Thoracic aorta (tissue), 2 donors: Measurements from ENCODE around the gene SNRPD3. TPM values are rescaled to one million over a fixed set of nuclear protein-coding genes. Genes with fewer than 3 reads are reported as not detected.

Source experiments
- ATAC-seq: fragments of 150-250 bp; one replicate; pipeline ENCODE4 v1.8.0; 2017; ENCODE audit warnings: low read depth; ENCODE audit not compliant: insufficient number of reproducible peaks, low FRiP score
- DNase-seq: peaks from one replicate; pipeline ENCODE4 v3.0.0-alpha.2; 2020; ENCODE audit warnings: low spot score
- H3K27ac ChIP-seq, 2 donors: fragments of 200-600 bp; sonication (generic); 1 replicate in 1 of 2; 2 replicates in 1 of 2; pipeline ENCODE4 v1.5.1; 2016; ENCODE audit warnings: mild to moderate bottlenecking in 2 of 2, moderate library complexity in 2 of 2
- H3K27me3 ChIP-seq: fragments of 200-600 bp; sonication (generic); replicated peaks from 2 replicates; pipeline ENCODE4 v1.6.0; 2016; ENCODE audit warnings: mild to moderate bottlenecking; ENCODE audit not compliant: insufficient read depth
- H3K36me3 ChIP-seq: fragments of 200-600 bp; sonication (generic); one replicate; pipeline ENCODE4 v1.5.1; 2016
- H3K4me1 ChIP-seq, 2 donors: fragments of 200-600 bp; sonication (generic); 1 replicate in 1 of 2; 2 replicates in 1 of 2; pipeline versions ENCODE4 v1.5.1 to v1.6.0; 2016; ENCODE audit warnings: low read depth in 2 of 2, mild to moderate bottlenecking in 1 of 2; ENCODE audit not compliant: control insufficient read depth in 1 of 2
- H3K4me3 ChIP-seq: fragments of 200-600 bp; sonication (generic); 2 replicates; pipeline ENCODE4 v1.5.1; 2016; ENCODE audit warnings: mild to moderate bottlenecking
- H3K9me3 ChIP-seq: fragments of 200-600 bp; sonication (generic); 2 replicates; pipeline ENCODE4 v1.5.1; 2016
- CTCF ChIP-seq: fragments of 200-600 bp; sonication (generic); IDR thresholded peaks from one replicate; pipeline ENCODE4 v1.5.1; 2019; ENCODE audit warnings: antibody characterized with exemption
- total RNA-seq, 2 donors: library from RNA; depleted of rRNA; stranded (reverse); fragments of >200 nt; gene quantifications; one replicate each; pipeline versions ENCODE4 v1.1.0 to v1.2.3, GENCODE V29; 2016

The SNRPD3 gene
- total RNA-seq, 2 donors from 2014 or later = 98.0 to 153 TPM

- Histone ChIP-seq H3K27ac (no peak overlapping the region), H3K36me3 (peaks cover 14% of the 10 kb centered on the region), H3K4me1 (peaks cover 10 to 31% of the 10 kb centered on the region in 2 donors), H3K9me3 (no peaks in the 10 kb centered on the region), H3K4me3 (no peak overlapping the region), H3K27me3 (no peaks in the 10 kb centered on the region)
- no peak for DNase-seq
- no peak for TF ChIP-seq CTCF
- no peak for ATAC-seq
These were observed 31.5 kb downstream of the SNRPD3 start for GRCh38 chr22:24587251-24587650.

GRCh38 chr22:24587948-24588347 lies 32.1 kb downstream of the SNRPD3 start:
- no peak for TF ChIP-seq CTCF
- no peaks in the 10 kb centered on the region for H3K9me3 ChIP-seq
- no peak overlapping the region for H3K4me3 ChIP-seq
- no peaks in the 10 kb centered on the region for H3K27me3 ChIP-seq
- H3K36me3 ChIP-seq = peaks cover 14% of the 10 kb centered on the region
- H3K27ac ChIP-seq = no peak overlapping the region
- no peak for DNase-seq
- peaks cover 10 to 31% of the 10 kb centered on the region in 2 donors for H3K4me1 ChIP-seq
- no peak for ATAC-seq

- no peak overlapping the region for H3K4me3 ChIP-seq
- no peaks in the 10 kb centered on the region for H3K27me3 ChIP-seq
- no peak for DNase-seq
- H3K36me3 ChIP-seq = peaks cover 14% of the 10 kb centered on the region
- no peaks in the 10 kb centered on the region for H3K9me3 ChIP-seq
- no peak for ATAC-seq
- H3K27ac ChIP-seq = no peak overlapping the region
- no peak for TF ChIP-seq CTCF
- H3K4me1 ChIP-seq = peaks cover 7 to 29% of the 10 kb centered on the region in 2 donors
These were observed 32.6 kb downstream of the SNRPD3 start for GRCh38 chr22:24588381-24588756.

GRCh38 chr22:24588757-24589481 lies 33.1 kb downstream of the SNRPD3 start:
- Histone ChIP-seq H3K36me3 (peaks cover 14% of the 10 kb centered on the region), H3K9me3 (no peaks in the 10 kb centered on the region), H3K4me3 (no peak overlapping the region), H3K27ac (no peak overlapping the region), H3K4me1 (peaks cover 2 to 29% of the 10 kb centered on the region in 2 donors), H3K27me3 (no peaks in the 10 kb centered on the region)
- no peak for DNase-seq
- TF ChIP-seq CTCF = no peak
- ATAC-seq = no peak

- H3K9me3 ChIP-seq = no peaks in the 10 kb centered on the region
- no peaks in the 10 kb centered on the region for H3K27me3 ChIP-seq
- no peak overlapping the region for H3K4me3 ChIP-seq
- ATAC-seq = no peak
- TF ChIP-seq CTCF = no peak
- H3K36me3 ChIP-seq = peaks cover 14% of the 10 kb centered on the region
- H3K27ac ChIP-seq = no peak overlapping the region
- no peak for DNase-seq
- H3K4me1 ChIP-seq = peaks cover 0 to 26% of the 10 kb centered on the region in 2 donors
These were observed 33.8 kb downstream of the SNRPD3 start for GRCh38 chr22:24589518-24590030.
